ENCODE measurements around the gene SETDB2. TPM values are rescaled to one million over a fixed set of nuclear protein-coding genes. Genes with fewer than 3 reads are reported as not detected.

SETDB2 gene
- total and polyA plus RNA-seq, 2 of the 4 experiments (the other 2 are of a cell fraction), result 4.3 to 5.7 TPM

- no peak overlapping the region for H3K56ac ChIP-seq (ENCODE audit: extremely low read depth, insufficient read depth, low read length)
- no peak overlapping the region for H4K5ac ChIP-seq (ENCODE audit: low read depth, low read length)
- H3K23ac ChIP-seq (ENCODE audit: low read depth, low read length), result no peak overlapping the region
- H3K9ac ChIP-seq (ENCODE audit: low read depth, low read length), result no peak overlapping the region
- DNase-seq, result no peak
- H2AK9ac ChIP-seq (replicated peaks; ENCODE audit: low read depth, low read length, poor library complexity), result no peak overlapping the region
- no peak overlapping the region for H3K14ac ChIP-seq (replicated peaks; ENCODE audit: low read depth, low read length)
- H3K27ac ChIP-seq (ENCODE audit: insufficient read depth, low read length), result no peak overlapping the region
- H3K4ac ChIP-seq (ENCODE audit: low read depth, low read length), result no peak overlapping the region
- in situ Hi-C loops (cut with MboI; ENCODE audit: low sequenced_read_pairs), result no loop called here
- POLR2A ChIA-PET (ENCODE audit: unreplicated experiment), result no interaction called here
- H4K91ac ChIP-seq (ENCODE audit: insufficient read depth, low read depth, low read length), result no peak overlapping the region
- no peak overlapping the region for H2BK15ac ChIP-seq (ENCODE audit: low read depth, low read length)
- intact Hi-C loops (cut with micrococcal nuclease), result no loop called here
- no TSS peak for BruUV-seq (replicated peaks)
- no peaks in the 10 kb centered on the region for H3K9me3 ChIP-seq (ENCODE audit: control insufficient read depth, insufficient read depth, low read length)
- H2BK20ac ChIP-seq (ENCODE audit: low read depth, low read length), result no peak overlapping the region
- no peak overlapping the region for H2AFZ ChIP-seq (replicated peaks; ENCODE audit: low read length, poor library complexity)
- CTCF ChIA-PET, result no interaction called here
- H4K8ac ChIP-seq (ENCODE audit: low read depth in 2 of 2, low read length in 2 of 2), result no peak overlapping the region
- H3K9me1 ChIP-seq (ENCODE audit: insufficient read depth, low read length), result no peaks in the 10 kb centered on the region
- H2AK5ac ChIP-seq (ENCODE audit: low read depth, low read length), result no peak overlapping the region
- no peaks in the 10 kb centered on the region for H3K27me3 ChIP-seq (ENCODE audit: control insufficient read depth, insufficient read depth, low read length)
- dilution Hi-C loops (cut with HindIII; ENCODE audit: low sequenced_read_pairs, unreplicated experiment), result no loop called here
- H2BK120ac ChIP-seq (ENCODE audit: low read depth, low read length), result no peak overlapping the region
- H3K4me1 ChIP-seq (ENCODE audit: control insufficient read depth, insufficient read depth, low read length), result no peaks in the 10 kb centered on the region
- TF ChIP-seq SMC3 (IDR thresholded peaks at IDR 0.05; ENCODE audit: low read depth, low read length) (no peak), ELK1 (IDR thresholded peaks at IDR 0.05; ENCODE audit: borderline replicate concordance, low read depth, low read length) (no peak)
- H3K4me2 ChIP-seq (ENCODE audit: low read depth, low read length), result no peak overlapping the region
- no peaks in the 10 kb centered on the region for H4K20me1 ChIP-seq (ENCODE audit: insufficient read depth, low read length)
- WGBS, 2 experiments (ENCODE audit: extremely low coverage in 2 of 2, insufficient read length in 1 of 2), result no CpG with 5 or more reads among the region's 2 CpGs
- H3K79me1 ChIP-seq (ENCODE audit: low read depth in 1 of 2, low read length in 2 of 2), result no peaks in the 10 kb centered on the region
- no peak overlapping the region for H3K4me3 ChIP-seq (ENCODE audit: insufficient read depth, low read depth, low read length)
- peaks cover 3% of the 10 kb centered on the region for H3K36me3 ChIP-seq (ENCODE audit: control insufficient read depth, insufficient read depth, low read length)
- ATAC-seq (ENCODE audit: low read depth), result no peak; the same call in 1 of the 2 replicates
- H3K18ac ChIP-seq (ENCODE audit: low read depth, low read length), result no peak overlapping the region
- no peak overlapping the region for H2BK5ac ChIP-seq (ENCODE audit: low read depth, low read length, poor library complexity, severe bottlenecking)
Observed at GRCh38 chr13:49428041-49428763, 15.9 kb upstream of the SETDB2 start.

Measured in IMR-90 (cell line).